ENCODE data around the gene MYL2.

DNA sequence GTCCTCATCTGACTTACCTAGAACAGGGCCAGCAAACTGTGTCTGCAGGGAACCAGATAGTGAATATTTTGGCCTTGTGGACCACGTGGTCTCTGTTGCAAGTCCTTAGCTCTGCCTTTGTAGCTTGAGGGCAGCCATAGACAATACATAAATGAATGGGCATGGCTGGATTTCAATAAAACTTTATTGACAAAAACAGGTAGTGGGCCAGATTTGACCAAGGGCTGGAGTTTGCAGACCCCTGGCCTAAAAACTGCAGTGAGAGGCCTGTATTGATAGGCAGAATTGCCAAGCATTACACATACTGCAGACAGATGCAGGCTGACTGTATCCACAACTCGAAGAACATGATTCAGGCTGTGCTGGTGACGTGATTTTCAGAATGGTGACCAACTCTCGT lies 48.3 kb downstream of the MYL2 start:
- TF ChIP-seq, protein P1, sequence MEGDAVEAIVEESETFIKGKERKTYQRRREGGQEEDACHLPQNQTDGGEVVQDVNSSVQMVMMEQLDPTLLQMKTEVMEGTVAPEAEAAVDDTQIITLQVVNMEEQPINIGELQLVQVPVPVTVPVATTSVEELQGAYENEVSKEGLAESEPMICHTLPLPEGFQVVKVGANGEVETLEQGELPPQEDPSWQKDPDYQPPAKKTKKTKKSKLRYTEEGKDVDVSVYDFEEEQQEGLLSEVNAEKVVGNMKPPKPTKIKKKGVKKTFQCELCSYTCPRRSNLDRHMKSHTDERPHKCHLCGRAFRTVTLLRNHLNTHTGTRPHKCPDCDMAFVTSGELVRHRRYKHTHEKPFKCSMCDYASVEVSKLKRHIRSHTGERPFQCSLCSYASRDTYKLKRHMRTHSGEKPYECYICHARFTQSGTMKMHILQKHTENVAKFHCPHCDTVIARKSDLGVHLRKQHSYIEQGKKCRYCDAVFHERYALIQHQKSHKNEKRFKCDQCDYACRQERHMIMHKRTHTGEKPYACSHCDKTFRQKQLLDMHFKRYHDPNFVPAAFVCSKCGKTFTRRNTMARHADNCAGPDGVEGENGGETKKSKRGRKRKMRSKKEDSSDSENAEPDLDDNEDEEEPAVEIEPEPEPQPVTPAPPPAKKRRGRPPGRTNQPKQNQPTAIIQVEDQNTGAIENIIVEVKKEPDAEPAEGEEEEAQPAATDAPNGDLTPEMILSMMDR (IDR thresholded peaks at IDR 0.05 in 2 of 3, conservative IDR thresholded peaks at IDR 0.05 in 1 of 3; ENCODE audit: borderline replicate concordance in 1 of 3, insufficient read depth in 1 of 3, low read depth in 2 of 3, low read length in 2 of 3): no peak
- TF ChIP-seq ZNF274 (IDR thresholded peaks at IDR 0.05; ENCODE audit: low read depth, low read length): no peak
- TF ChIP-seq POLR2A (IDR thresholded peaks at IDR 0.05; ENCODE audit: borderline replicate concordance, extremely low read depth, insufficient read depth, insufficient read length): no peak
